ENCODE data around the gene OR2V1.

GRCh38 chr5:181124526-181124925 lies 6.4 kb downstream of the OR2V1 start:
- TF ChIP-seq CTCF (IDR thresholded peaks at IDR 0.05) (no peak), POLR2A (IDR thresholded peaks at IDR 0.05) (no peak)
